Measurements from ENCODE around the gene EIF4ENIF1. TPM values are rescaled to one million over a fixed set of nuclear protein-coding genes. Genes with fewer than 3 reads are reported as not detected.

Gene EIF4ENIF1, protein sequence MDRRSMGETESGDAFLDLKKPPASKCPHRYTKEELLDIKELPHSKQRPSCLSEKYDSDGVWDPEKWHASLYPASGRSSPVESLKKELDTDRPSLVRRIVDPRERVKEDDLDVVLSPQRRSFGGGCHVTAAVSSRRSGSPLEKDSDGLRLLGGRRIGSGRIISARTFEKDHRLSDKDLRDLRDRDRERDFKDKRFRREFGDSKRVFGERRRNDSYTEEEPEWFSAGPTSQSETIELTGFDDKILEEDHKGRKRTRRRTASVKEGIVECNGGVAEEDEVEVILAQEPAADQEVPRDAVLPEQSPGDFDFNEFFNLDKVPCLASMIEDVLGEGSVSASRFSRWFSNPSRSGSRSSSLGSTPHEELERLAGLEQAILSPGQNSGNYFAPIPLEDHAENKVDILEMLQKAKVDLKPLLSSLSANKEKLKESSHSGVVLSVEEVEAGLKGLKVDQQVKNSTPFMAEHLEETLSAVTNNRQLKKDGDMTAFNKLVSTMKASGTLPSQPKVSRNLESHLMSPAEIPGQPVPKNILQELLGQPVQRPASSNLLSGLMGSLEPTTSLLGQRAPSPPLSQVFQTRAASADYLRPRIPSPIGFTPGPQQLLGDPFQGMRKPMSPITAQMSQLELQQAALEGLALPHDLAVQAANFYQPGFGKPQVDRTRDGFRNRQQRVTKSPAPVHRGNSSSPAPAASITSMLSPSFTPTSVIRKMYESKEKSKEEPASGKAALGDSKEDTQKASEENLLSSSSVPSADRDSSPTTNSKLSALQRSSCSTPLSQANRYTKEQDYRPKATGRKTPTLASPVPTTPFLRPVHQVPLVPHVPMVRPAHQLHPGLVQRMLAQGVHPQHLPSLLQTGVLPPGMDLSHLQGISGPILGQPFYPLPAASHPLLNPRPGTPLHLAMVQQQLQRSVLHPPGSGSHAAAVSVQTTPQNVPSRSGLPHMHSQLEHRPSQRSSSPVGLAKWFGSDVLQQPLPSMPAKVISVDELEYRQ
- 10 to 100 TPM in 1 of 2 experiments, 1 to 10 TPM in 1; 9.4 to 10.6 TPM for total RNA-seq
- 19.9 TPM for polyA plus RNA-seq (2013, experiment 1 of 2)
- polyA plus RNA-seq (2013, experiment 2 of 2), result 20.5 TPM
- 11.9 to 67.6 (median 33.4) reads per million in 172 experiments for total RNA-seq

- Histone ChIP-seq H3K27ac (ENCODE audit: low read depth in 1 of 2, low read length in 2 of 2) (peak within 1 kb of the TSS; percentile 88 to 92), H3K9me3 (ENCODE audit: control insufficient read depth in 1 of 2, insufficient read depth in 1 of 2, low read length in 2 of 2) (no peaks in the 10 kb centered on the region), H3K4me1 (ENCODE audit: insufficient read depth, low read length) (peaks cover 38% of the 10 kb centered on the region), H3K36me3 (ENCODE audit: insufficient read depth, low read length) (peaks cover 4% of the 10 kb centered on the region), H3K27me3 (ENCODE audit: control insufficient read depth in 1 of 2, insufficient read depth in 2 of 2, low read length in 2 of 2) (no peaks in the 10 kb centered on the region), H3K4me3 (ENCODE audit: low read length) (peak within 1 kb of the TSS; percentile 78)
- TF ChIP-seq CTCF (IDR thresholded peaks at IDR 0.05), result no peak
- Mint-ChIP-seq H3K4me3 (peak within 1 kb of the TSS; percentile 91), H3K27ac (peak within 1 kb of the TSS; percentile 97), H3K36me3 (ENCODE audit: low read depth) (peaks cover 35% of the 10 kb centered on the region), H3K4me1 (ENCODE audit: low read depth) (peaks cover 57% of the 10 kb centered on the region), H3K9me3 (no peaks in the 10 kb centered on the region), H3K27me3 (no peaks in the 10 kb centered on the region)
- ChIA-PET POLR2A (interaction anchor here (0.8 to 2.1 kb wide), 12 partner anchors 8 to 521 kb away, joined by 3 to 12 read pairs (median 4); partner anchors contain the start of genes MORC2, PATZ1, PIK3IP1 and PISD), CTCF (no interaction called here)
- ATAC-seq (ENCODE audit: poor library complexity), result peak; percentile 77
- DNase-seq, result peak; percentile 78 to 93 (median 84)
- intact Hi-C loops (cut with DNase I, micrococcal nuclease), result loop anchor here (1.0 to 10.0 kb wide), 11 partner anchors 7 to 985 kb away; partner anchors contain the start of genes PATZ1 (in 2 of the 2), DRG1 (in 1 of the 2), FBXO7 (in 1 of the 2) and PES1 (in 1 of the 2)
Observed at GRCh38 chr22:31489632-31490495, at the start of gene EIF4ENIF1. EIF4ENIF1 (minus strand) TSS chr22:31489842; CDS start chr22:31488718, 1,124 bp downstream.

- intact Hi-C loops (cut with DNase I, micrococcal nuclease), result no loop called here
- H3K27me3 ChIP-seq (ENCODE audit: control insufficient read depth in 1 of 2, insufficient read depth in 2 of 2, low read length in 2 of 2), result no peaks in the 10 kb centered on the region
- Mint-ChIP-seq H3K27me3 (no peaks in the 10 kb centered on the region), H3K4me1 (ENCODE audit: low read depth) (peaks cover 22% of the 10 kb centered on the region), H3K9me3 (no peaks in the 10 kb centered on the region), H3K27ac (peak overlapping the region; percentile 50), H3K36me3 (ENCODE audit: low read depth) (peaks cover 59% of the 10 kb centered on the region), H3K4me3 (no peak overlapping the region)
- POLR2A ChIA-PET, result interaction anchor here (1.2 kb wide), 1 partner anchor 48 kb away, joined by 3 read pairs; no protein-coding TSS in a partner anchor
- ATAC-seq (ENCODE audit: poor library complexity), result no peak
- no peak for TF ChIP-seq CTCF (IDR thresholded peaks at IDR 0.05)
- H3K27ac ChIP-seq (ENCODE audit: low read depth in 1 of 2, low read length in 2 of 2), result no peak overlapping the region
- no peaks in the 10 kb centered on the region for H3K9me3 ChIP-seq (ENCODE audit: control insufficient read depth in 1 of 2, insufficient read depth in 1 of 2, low read length in 2 of 2)
- H3K4me1 ChIP-seq (ENCODE audit: insufficient read depth, low read length), result peaks cover 11% of the 10 kb centered on the region
- H3K36me3 ChIP-seq (ENCODE audit: insufficient read depth, low read length), result peaks cover 28% of the 10 kb centered on the region
- CTCF ChIA-PET, result interaction anchor here (2.3 kb wide), 1 partner anchor 12 kb away, joined by 5 read pairs; no protein-coding TSS in a partner anchor
- DNase-seq, result no peak
- H3K4me3 ChIP-seq (ENCODE audit: low read length), result no peak overlapping the region
Observed at GRCh38 chr22:31538815-31539214, 49.2 kb upstream of the EIF4ENIF1 start.
